Transverse colon (tissue), 4 donors: ENCODE results near the gene TP53I11. TPM values are rescaled to one million over a fixed set of nuclear protein-coding genes. Genes with fewer than 3 reads are reported as not detected.

Experiments used
- DNase-seq: peaks from one replicate; pipeline ENCODE4 v3.0.0-alpha.2; 2019
- H3K27ac ChIP-seq, 4 donors: fragments of 200-600 bp; sonication (generic); 2 replicates each; pipeline ENCODE4 v1.5.1; 2016 to 2018; ENCODE audit warnings: inconsistent platforms in 4 of 4
- H3K27me3 ChIP-seq: fragments of 200-600 bp; sonication (generic); 2 replicates; pipeline ENCODE4 v1.5.1; 2017; ENCODE audit warnings: inconsistent platforms
- H3K36me3 ChIP-seq, 4 donors: fragments of 200-600 bp; sonication (generic); 2 replicates each; pipeline ENCODE4 v1.5.1; 2017 to 2019; ENCODE audit warnings: inconsistent platforms in 4 of 4
- H3K4me1 ChIP-seq, 4 donors: fragments of 200-600 bp; sonication (generic); 2 replicates each; pipeline ENCODE4 v1.5.1; 2017 to 2020; ENCODE audit warnings: inconsistent platforms in 4 of 4
- H3K4me3 ChIP-seq, 4 donors: fragments of 200-600 bp; sonication (generic); 1 replicate in 1 of 4; 2 replicates in 3 of 4; pipeline versions ENCODE4 v1.5.1 to v1.6.1; 2017 to 2019; ENCODE audit warnings: inconsistent platforms in 4 of 4
- H3K9me3 ChIP-seq, 2 donors: fragments of 200-600 bp; sonication (generic); 2 replicates each; pipeline ENCODE4 v1.5.1; 2017 to 2019; ENCODE audit warnings: inconsistent platforms in 2 of 2
- EP300 ChIP-seq: sonication (generic); formaldehyde crosslinking; IDR thresholded peaks from one replicate; pipeline ENCODE4 v1.6.1; 2017; ENCODE audit warnings: antibody characterized with exemption, low read depth
- POLR2A ChIP-seq: fragments of 450-650 bp; IDR thresholded peaks from one replicate; pipeline ENCODE4 v1.6.1; 2016; ENCODE audit warnings: antibody characterized with exemption, mild to moderate bottlenecking, moderate library complexity
- POLR2AphosphoS5 ChIP-seq, 3 donors: sonication (generic); formaldehyde crosslinking; IDR thresholded peaks; one replicate each; pipeline ENCODE4 v1.6.1; 2016; ENCODE audit warnings: antibody characterized with exemption in 3 of 3
- WGBS, 2 donors: methylation state at CpG; one replicate each; pipeline ENCODE4 v1.1.5; 2018; ENCODE audit warnings: low coverage in 1 of 2; 5-methylcytosine and 5-hydroxymethylcytosine counted together
- in situ Hi-C, 4 donors: fragments of 200-750 bp; cut with MboI; loops; one replicate each; pipeline versions ENCODE4 v1.15.0 to v1.15.1; 2017; ENCODE audit warnings: low sequenced_read_pairs in 3 of 4, low pct_ligation_motif_present in 1 of 4, low pct_unique_long_range_greater_than_20kb in 1 of 4
- intact Hi-C: fragments of 100-400 bp; cut with DNase I; formaldehyde crosslinking; loops from one replicate; pipeline ENCODE4 v1.15.1; 2023; ENCODE audit warnings: low total_unique reads
- total RNA-seq, 4 donors: library from RNA; depleted of rRNA; stranded (reverse); fragments of >200 nt; gene quantifications; one replicate each; pipeline ENCODE4 v1.1.0, GENCODE V29; 2016
- TF ChIP-seq, protein P1 (sequence below), 5 experiments: fragments of 200-600 bp in 3 of 5; fragments of 450-650 bp in 2 of 5; sonication (generic) in 3 of 5; IDR thresholded peaks; 1 replicate in 2 of 5; 2 replicates in 3 of 5; pipeline ENCODE4 v1.5.1; 2016 to 2017; ENCODE audit warnings: antibody characterized with exemption in 5 of 5, inconsistent platforms in 3 of 5, mild to moderate bottlenecking in 2 of 5, moderate library complexity in 1 of 5

TP53I11 gene
- total RNA-seq, 4 donors from 2014 or later, result 41.5 to 90.0 (median 56.4) TPM

DNA sequence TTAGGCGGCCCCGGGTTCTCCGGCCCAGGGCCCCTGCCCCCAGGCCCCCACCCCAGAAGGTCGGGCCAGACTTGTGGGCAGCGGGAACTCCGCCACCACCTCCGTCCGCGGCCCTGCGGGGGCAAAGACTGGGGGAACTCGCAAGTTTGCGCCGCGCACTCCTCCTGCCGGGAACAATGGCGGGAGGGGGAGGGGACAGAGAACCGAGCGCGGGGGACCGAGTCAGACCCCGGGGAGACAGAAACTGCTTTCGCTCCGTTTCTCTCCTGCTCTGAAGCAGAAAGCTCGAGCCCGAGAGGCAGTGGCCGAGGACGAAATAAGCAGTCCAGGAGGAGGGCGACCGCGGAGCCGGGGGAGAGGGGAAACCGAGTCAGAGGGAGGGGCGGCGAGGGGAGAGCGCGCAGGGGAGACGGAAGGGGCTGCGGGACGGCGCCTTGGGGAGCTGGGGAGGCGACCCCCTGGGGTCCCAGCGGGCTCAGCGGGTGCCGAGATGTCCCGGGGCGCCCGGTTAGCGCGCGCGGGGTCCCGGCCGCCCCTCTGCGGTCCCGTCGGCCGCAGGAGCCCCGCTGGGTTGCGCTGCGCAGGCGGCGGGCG is 555 bp downstream of the TP53I11 start:
- in situ Hi-C loops (no loop called here), intact Hi-C loops (no loop called here)
- Histone ChIP-seq H3K4me3 (peak overlapping the region; percentile 66 to 93 (median 76)), H3K9me3 (no peaks in the 10 kb centered on the region), H3K27ac (peak overlapping the region; percentile 86 to 96 (median 94)), H3K27me3 (no peaks in the 10 kb centered on the region), H3K36me3 (no peaks in the 10 kb centered on the region), H3K4me1 (peaks cover 5 to 44% (median 25%) of the 10 kb centered on the region in 4 donors)
- TF ChIP-seq, protein P1, sequence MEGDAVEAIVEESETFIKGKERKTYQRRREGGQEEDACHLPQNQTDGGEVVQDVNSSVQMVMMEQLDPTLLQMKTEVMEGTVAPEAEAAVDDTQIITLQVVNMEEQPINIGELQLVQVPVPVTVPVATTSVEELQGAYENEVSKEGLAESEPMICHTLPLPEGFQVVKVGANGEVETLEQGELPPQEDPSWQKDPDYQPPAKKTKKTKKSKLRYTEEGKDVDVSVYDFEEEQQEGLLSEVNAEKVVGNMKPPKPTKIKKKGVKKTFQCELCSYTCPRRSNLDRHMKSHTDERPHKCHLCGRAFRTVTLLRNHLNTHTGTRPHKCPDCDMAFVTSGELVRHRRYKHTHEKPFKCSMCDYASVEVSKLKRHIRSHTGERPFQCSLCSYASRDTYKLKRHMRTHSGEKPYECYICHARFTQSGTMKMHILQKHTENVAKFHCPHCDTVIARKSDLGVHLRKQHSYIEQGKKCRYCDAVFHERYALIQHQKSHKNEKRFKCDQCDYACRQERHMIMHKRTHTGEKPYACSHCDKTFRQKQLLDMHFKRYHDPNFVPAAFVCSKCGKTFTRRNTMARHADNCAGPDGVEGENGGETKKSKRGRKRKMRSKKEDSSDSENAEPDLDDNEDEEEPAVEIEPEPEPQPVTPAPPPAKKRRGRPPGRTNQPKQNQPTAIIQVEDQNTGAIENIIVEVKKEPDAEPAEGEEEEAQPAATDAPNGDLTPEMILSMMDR (IDR thresholded peaks at IDR 0.05), result no peak
- no peak for TF ChIP-seq EP300
- no peak for TF ChIP-seq POLR2A
- TF ChIP-seq POLR2AphosphoS5 (IDR thresholded peaks at IDR 0.05), result no peak
- DNase-seq, result peak; percentile 58
- 1% methylated on average over 54 of the region's 63 CpGs; no CpG with 5 or more reads in 1 of the 2 donors for whole genome bisulfite sequencing, 2 donors

DNA sequence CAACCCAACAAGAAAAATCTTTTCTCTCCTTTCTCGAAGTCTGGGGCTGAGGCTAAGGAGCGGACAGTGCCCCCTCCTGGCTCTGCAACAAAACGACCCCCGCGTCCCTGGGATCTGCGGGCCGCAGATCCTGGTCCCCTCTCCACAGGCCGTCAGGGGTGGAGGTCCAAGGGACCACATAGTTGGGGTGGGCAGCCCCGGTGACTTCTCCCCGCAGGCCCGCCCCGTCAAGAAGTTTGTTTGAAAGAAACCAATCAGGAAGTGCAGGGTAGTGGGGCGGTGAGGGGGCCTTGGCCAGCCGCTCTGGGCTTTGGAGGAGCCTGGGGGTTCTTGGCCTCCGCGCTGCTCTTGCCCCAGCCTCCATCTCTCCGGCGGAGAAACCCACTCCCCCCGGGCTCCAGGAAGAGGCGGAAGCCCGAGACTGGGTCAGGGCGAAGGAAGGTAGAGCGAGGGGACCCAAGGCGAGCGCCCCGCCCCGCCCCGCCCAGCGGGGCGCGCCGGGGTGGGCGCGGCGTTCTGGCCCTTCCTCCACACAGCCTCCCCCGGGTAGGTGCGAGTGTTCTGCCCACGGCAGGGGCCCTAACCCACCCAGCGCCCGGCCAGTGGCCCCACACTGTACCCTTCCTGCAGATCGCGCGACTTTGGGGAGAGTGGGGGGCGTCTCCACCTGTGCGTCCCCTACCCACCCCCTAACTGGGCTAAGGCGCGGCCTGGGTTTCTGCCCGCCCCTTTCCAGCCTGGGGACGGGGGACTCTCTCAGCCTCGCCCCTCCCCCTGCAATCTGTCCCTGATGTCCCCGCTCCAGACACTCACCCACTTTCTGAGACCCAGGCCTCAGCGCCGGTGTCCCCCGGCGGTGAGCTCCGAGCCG is 1.3 kb downstream of the TP53I11 start:
- H3K27ac ChIP-seq, result peak overlapping the region; percentile 86 to 96 (median 94)
- in situ Hi-C loops (loop anchor here in 2 of 4 donors (25.0 kb wide), 1 partner anchor 388 kb away; no protein-coding TSS in a partner anchor), intact Hi-C loops (no loop called here)
- no peaks in the 10 kb centered on the region for H3K9me3 ChIP-seq
- TF ChIP-seq POLR2A (peak; percentile 51), EP300 (no peak), POLR2AphosphoS5 (IDR thresholded peaks at IDR 0.05) (peak in 2 of 3 donors; percentile 19 to 29)
- TF ChIP-seq, protein P1 (IDR thresholded peaks at IDR 0.05), result peak; percentile 42 to 69 (median 57)
- no peaks in the 10 kb centered on the region for H3K27me3 ChIP-seq
- DNase-seq, result peak; percentile 68
- peak overlapping the region; percentile 66 to 93 (median 76) for H3K4me3 ChIP-seq
- H3K4me1 ChIP-seq, result peaks cover 0 to 43% (median 19%) of the 10 kb centered on the region in 4 donors
- H3K36me3 ChIP-seq, result no peaks in the 10 kb centered on the region
- 2 to 20% methylated on average over 1 to 54 of the region's 57 CpGs for WGBS, 2 donors

DNA sequence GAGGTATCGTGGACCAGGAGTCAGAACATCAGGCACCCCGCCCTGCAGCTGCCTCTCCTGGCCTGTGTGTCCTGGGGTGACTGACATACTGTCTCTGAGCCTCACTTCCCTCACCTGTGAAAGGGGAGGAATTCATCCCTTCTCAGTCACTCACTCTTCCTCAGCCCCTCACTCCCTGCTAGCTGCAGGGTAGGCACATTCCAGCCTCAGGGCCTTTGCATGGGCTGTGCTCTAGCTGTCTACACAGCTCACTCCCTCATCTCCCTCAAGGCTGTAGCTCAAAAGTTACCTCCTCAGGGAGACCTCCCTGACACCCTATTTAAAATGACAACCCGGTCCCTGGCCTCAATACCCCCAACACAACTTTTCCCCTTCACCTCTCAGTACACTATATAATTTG is 2.5 kb downstream of the TP53I11 start:
- TF ChIP-seq, protein P1 (IDR thresholded peaks at IDR 0.05), result no peak
- TF ChIP-seq EP300 (no peak), POLR2A (no peak), POLR2AphosphoS5 (IDR thresholded peaks at IDR 0.05) (no peak)
- intact Hi-C loops, result no loop called here
- Histone ChIP-seq H3K4me3 (no peak overlapping the region), H3K9me3 (no peaks in the 10 kb centered on the region), H3K27me3 (no peaks in the 10 kb centered on the region), H3K36me3 (no peaks in the 10 kb centered on the region), H3K27ac (peak overlapping the region in 1 of 4 donors; percentile 96), H3K4me1 (peaks cover 6 to 46% (median 23%) of the 10 kb centered on the region in 4 donors)
- WGBS, 2 donors, result 78% methylated on average over 3 of the region's 3 CpGs; no CpG with 5 or more reads in 1 of the 2 donors
- DNase-seq, result no peak
- in situ Hi-C loops, result loop anchor here in 2 of 4 donors (25.0 kb wide), 1 partner anchor 389 kb away; no protein-coding TSS in a partner anchor

DNA sequence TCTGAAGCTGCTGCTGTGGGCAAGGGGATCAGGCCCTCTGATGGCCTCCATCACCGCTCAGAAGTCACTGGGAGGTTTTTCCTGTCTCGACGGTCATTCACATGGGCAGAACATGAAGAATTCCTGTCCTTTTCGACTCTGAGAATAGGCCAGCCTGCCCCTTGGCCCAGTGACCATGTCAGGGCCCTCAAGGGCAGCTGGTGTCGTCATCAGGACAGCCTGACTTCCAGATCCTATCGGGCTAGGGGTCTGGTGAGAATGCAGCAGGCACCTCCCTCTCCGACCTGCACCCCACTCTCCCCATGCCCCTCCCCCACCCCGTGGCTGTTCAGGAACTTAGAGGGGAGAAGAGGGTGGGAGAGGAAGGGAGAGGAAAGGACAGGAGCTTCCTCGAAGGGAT is 3.6 kb downstream of the TP53I11 start:
- intact Hi-C loops, result no loop called here
- Histone ChIP-seq H3K27ac (peak overlapping the region in 1 of 4 donors; percentile 43), H3K4me1 (peaks cover 10 to 44% (median 29%) of the 10 kb centered on the region in 4 donors), H3K36me3 (no peaks in the 10 kb centered on the region), H3K4me3 (no peak overlapping the region), H3K27me3 (no peaks in the 10 kb centered on the region), H3K9me3 (no peaks in the 10 kb centered on the region)
- in situ Hi-C loops, result loop anchor here in 2 of 4 donors (25.0 kb wide), 1 partner anchor 390 kb away; no protein-coding TSS in a partner anchor
- DNase-seq, result no peak
- TF ChIP-seq POLR2AphosphoS5 (IDR thresholded peaks at IDR 0.05) (no peak), EP300 (no peak), POLR2A (no peak)
- TF ChIP-seq, protein P1 (IDR thresholded peaks at IDR 0.05), result no peak
- 51% methylated on average over 9 of the region's 9 CpGs; no CpG with 5 or more reads in 1 of the 2 donors for WGBS, 2 donors
